Stimulated activated CD8-positive, alpha-beta memory T cell treated with anti-CD3 and anti-CD28 coated beads, Interleukin-2, amount 100 ng/mL, for 1 hour (primary cell): ENCODE data around the gene POMT2.
"Not testable (repeated sequence)": the region's sequence is repeated elsewhere in the genome, so short reads cannot be mapped to it uniquely, and the experiment has no call there.

Experiments
- DNase-seq, 2 donors: peaks; one replicate each; pipeline ENCODE4 v3.0.0-alpha.2; 2020; ENCODE audit warnings: low read depth in 2 of 2

POMT2 gene

DNA sequence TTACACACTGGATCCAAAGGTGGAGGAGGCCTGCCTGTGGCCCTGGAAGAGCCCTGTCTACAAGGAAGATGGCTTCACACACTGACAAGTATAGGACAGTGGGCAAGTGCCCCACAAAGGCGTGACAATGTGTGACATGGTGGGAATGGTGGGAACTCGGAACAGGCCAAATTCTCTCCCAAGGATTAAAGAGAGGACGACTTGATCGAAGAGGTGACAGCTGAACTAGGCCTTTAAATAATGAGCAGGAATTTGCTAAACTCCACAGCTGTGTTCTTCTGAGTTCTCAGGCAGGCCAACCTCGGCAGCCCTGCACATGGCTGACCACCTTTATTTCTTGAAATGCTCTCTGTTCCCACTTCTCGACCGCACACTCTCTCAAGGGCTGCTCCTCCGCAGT is 23.8 kb downstream of the POMT2 start:
- DNase-seq = no peak

DNA sequence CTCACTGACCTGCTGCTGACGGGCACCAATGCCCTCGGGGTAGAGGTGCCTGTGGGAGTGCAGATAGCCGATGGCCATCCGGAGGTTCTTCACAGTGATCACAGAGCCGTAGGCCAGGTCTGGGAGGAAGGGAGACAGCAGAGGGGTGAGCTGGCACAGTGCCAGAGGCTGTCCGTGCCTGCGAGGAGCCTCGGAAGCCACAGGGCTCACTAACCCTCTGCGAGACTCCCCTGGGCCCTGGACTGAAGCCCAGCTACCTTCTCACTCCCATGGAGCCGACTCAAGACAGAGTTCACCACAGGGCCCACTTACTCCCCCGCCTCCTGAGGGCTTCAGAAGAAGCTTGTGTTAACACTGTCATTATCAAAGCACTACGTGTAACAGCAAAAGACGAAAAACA is 24.5 kb downstream of the POMT2 start:
- no peak for DNase-seq

- DNase-seq = no peak
Observed at GRCh38 chr14:77290705-77291104, 30.0 kb downstream of the POMT2 start.

DNA sequence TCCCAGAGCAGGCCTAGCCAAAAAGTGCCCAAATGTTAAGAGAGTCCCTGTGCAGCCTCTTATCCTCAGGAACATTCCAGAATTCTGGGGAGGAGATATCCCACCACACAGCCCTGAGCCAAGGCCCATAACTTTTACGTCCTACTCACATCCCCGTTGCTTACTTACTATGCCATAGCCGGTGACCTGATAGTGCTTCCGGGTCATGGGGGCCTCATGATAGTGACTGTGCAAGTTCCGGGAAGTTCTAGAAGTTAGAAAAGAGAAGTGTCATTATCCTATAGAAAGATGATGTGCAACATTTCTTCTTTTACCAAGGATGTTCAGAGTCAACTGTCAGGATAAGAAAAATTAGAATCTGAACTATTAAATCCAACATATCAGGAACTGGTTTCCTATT is 34.1 kb downstream of the POMT2 start:
- no peak for DNase-seq

DNA sequence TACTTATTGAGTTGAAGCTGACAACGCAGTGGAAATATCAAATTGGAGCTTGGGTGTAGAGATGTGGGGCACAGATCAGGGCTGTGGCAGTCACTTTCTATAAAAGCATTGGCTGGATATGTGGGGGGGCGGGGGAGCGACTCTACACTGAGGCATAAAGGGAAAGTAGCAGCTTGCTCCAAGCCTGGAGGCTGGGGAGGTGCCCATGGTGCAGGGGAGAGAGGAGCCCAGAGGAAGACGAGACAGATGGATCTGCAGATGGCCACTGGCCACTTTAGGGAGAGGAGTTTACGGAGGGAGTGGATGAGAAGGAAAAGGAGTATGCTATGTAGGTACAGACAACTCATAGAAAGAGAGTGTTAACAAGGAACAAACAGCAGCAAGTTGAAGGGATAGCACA is 36.2 kb downstream of the POMT2 start:
- DNase-seq = no peak

DNA sequence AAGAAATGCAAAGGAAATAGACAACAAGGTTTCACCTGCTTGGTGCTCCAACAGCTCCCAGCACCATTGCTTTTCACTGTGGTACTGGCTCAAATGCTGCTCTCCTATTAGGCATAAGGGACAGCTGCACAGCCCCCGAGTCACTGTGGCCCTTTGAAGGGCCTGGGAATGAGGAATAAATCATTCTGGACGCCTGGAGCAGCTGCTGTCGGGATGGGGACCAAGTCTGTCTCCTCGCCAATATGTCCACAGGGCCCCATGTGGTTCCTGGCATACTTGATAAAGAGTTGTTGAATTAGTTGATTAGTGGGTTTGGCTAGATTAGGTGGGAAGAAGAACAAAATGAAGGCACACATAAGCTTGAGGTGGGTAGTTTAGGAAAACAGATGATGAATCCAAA is 36.6 kb downstream of the POMT2 start:
- DNase-seq = no peak

- no peak for DNase-seq
Observed at GRCh38 chr14:77281852-77282410, 38.8 kb downstream of the POMT2 start.

DNA sequence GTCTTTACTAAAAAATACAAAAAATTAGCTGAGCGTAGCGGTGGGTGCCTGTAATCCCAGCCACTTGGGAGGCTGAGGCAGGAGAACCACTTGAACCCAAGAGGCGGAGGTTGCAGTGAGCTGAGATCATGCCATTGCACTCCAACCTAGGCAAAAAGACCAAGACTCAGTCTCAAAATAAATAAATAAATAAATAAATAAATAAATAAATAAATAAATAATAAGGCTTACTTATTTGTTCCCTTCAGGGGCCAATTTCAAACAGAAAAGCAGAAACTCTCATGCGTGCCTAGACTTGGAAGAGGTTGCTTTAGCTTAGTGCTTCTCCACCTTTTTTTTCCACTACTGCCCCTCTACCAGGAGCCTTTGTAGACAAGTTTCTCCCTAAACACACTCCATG is 39.8 kb downstream of the POMT2 start:
- DNase-seq = not testable (repeated sequence)

GRCh38 chr14:77279719-77280118 is 41.0 kb downstream of the POMT2 start:
- DNase-seq = no peak

DNA sequence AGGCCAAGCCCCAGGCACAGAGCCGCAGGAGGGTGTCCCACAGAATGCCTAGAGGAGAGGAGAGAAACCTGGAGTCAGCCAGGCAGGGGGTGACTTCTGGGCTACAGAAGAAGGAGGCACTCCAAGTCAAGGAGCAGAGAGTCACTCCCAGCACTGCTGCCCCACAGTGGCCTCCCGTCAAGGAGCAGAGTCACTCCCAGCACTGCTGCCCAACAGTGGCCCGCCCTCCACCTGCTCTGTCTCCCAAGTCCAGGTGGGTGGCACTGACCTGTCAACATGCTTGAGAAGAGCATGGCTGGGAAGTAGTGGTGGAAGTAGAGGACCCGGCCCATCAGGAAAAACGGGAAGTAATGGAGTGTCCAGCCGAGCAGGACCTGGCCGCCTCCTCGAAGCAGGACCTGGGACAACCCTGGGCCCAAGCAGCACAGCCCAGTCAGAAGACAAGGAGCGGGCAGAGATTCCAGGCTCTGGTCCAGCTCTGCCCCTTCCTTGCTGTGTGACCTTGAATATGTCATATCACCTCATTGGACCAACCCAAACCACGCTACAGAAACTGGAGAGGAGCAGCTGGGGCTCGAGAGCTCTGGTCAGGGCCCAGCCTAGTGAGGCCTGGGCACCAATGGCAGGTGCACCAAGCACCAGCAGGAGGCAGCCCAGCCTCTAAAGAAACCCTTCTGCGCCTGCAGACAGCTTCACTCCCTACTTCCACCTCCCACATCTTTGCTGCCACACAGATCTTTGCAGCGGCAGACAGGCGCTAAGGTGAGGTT is 42.0 kb downstream of the POMT2 start:
- DNase-seq = no peak

GRCh38 chr14:77276959-77277358 is 43.7 kb downstream of the POMT2 start:
- DNase-seq = no peak

DNA sequence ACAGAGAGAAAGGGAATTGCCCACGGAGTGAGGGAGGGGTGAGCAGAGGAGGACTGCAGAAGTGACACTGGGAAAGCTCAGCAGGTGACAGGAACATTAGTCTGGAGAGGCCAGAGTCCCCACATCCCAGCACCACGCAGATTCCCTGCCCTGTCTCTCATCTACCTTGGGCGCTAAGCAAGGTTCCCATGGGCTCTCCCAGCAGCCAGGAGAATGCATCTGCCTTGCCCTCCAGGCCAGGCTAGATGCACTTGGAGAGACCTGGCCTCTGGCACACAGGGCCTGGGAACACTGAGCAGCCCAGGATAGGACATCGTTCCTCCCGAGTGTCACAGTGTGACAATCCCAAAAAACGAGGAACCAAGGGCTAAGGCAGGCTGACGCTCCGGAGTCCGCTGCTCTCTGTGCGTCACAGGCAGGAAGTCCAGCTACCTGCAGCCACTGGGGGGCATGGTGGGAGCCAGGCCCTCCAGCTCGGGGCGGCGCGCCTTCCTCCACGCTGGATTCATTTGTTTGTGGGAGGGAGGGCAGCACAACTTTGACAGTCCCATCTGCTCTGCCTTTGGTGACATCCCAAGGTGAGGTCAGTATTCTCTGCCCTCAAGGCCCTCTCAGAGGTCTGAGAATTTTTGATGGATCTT is 44.3 kb downstream of the POMT2 start:
- no peak for DNase-seq

GRCh38 chr14:77275601-77276017 is 45.1 kb downstream of the POMT2 start:
- DNase-seq = no peak

GRCh38 chr14:77275041-77275580 is 45.6 kb downstream of the POMT2 start:
- DNase-seq = no peak

DNA sequence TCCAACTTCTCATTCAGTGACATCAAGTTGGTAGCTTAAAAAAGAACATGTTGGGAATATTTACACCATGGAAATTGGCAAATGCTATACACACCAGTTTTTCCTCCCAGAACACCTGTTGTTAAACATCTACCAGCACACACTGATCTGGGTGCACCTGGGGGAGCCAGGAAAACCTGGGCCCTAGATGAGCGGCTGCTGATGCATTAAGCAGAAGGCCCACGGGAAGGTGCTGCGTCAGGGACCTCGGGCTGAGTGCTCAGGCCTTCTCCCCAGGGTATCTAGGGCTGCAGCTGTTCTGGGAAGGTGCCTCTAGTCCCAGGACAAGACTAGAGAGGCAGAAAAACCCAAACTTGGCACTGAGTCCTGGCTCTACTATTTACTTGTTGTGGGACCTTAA is 46.9 kb downstream of the POMT2 start:
- no peak for DNase-seq

DNA sequence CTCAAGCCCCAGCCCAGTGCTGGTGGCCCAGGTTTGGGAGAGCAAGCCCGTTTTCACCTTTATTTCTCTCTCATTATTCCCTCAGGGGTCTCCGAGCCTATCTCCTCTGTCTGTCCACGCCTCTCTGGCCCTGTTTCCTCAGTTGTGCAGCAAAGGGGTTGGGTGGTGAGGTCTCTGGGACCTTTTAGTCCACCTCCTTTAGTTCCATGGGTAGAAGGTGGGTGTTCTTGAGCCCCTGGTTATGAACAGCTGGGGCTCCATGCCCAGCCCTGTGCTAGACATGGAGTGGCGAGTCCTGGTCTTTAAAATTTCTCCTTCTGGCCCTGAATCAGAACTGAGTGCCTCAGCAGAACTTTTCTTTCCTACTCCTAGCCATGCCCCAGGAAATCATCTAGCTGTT is 48.4 kb downstream of the POMT2 start:
- DNase-seq = no peak

- DNase-seq = no peak
Observed at GRCh38 chr14:77271113-77271710, 49.5 kb downstream of the POMT2 start, which contains the start of gene NGB. TSS of gene NGB (minus strand) at chr14:77271206. CDS start at chr14:77270937, 269 bp downstream.

DNA sequence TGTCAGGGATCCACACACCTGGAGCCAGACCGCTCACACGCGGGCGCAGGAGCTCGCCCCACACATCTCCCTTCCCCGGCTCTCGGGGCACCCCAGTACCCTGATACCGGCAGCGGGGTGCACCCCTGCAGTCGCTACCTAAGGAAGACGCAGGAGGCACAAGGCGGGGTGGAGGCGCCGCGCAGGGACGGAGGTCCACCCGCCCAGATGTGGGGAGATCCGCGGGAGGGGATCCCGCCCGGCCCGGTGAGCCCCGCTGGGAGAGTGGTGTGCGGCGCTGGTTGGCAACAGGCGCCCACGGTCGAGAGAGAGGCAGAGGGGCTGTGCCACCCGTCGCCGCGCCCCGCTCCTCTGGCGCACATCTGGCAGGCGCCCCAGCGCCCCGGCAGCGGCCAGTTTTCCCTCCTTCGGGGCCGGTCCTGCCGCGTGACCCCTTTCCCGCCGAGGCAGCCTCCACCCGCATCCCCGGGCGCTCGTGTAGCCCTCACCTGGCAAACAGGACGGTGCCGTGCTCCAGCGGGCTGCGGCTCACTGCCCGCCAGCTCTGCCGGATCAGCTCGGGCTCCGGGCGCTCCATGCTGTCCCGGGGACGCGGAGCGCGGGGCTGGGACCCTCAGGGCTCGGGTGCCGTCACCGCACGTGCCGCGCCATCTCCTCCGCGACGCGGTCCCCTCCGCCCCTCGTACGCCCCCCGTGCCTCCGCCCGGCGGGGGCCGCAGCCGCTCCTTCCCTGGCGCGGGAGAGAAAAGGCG is 50.1 kb downstream of the POMT2 start:
- DNase-seq = no peak

DNA sequence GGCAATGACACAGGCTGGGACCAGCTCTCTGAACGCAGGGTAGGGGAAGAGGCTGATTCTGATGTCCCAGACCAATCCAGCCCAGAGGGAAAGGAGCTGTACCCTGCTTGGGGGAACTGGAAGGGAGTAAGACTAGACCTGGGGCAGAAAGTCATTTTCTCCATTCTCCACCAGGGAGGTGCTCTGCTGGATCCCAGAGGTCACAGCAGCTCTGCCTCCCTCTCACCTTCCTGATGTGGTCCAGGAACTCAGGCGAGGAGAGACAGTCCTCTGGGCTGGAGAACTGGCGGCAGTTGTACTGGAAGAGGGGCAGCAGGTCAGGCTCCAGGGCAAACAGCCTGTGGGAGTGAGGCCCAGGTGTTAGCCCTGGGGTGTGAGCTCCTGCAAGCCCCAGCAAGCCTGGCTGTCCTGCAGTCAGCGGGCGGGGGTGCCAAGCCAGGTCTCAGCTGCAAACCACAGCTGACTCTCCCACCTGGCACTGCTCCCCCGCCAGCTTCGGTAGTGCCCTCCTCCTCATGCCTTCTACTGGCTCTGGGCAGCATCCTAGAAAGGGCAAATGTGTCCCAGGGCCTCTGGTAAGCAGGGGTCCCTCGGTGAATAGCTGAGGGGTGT is 51.6 kb downstream of the POMT2 start:
- no peak for DNase-seq

DNA sequence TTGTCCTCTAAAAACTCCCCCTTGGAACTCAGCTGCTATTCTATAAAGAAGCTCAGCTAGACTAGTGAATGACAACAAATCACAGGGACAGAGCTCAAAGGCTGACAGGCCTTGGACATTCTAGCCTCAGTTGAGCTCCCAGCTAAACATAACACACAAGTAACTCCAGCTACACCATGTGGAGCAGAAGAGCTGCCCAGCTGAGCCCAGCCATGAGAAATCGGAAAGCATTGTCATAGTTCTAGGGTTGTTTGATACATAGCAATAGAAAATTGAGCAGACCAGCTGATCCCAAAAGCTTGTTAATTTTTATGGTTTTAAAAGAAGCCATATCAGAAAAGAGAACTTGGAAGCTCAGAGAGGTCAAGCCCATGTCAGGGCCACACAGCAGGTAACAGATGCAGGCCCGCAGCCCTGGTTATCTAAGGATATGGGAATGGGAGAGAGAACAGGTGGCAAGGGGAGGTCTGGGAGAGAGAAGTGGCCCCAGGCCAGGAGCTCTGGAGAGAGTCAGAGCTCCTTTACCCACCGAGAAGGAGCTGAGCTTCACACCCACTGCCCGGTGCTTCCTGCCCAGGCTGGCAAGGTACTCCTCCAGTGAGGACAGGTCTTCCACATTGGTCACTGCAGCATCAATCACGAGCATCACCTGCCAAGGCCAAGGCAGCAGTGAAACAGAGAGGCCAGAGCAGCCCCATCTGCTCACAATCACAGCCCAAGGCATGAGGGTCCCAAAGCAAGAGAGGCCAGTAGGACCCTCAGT is 52.6 kb downstream of the POMT2 start:
- DNase-seq = no peak

DNA sequence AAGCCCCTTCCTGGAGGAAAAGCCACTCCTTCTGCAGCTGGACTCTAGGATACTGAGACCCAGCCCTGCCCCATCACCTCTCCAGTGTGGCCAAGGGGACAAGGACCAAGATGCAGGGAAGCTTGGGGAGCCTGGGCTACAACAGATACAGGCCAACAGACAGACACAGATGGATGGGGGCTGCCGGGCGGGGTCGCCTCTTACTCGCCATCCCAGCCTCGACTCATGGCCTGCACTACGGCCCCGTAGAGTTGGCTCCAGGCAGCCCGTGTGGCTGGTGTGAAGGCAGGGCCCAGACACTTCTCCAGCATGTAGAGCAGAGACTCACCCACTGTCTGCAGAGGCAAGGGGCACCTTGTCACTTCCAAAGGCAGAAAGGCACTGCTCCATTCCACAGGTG is 54.3 kb downstream of the POMT2 start:
- DNase-seq = no peak
